Activated CD4-positive, alpha-beta T cell treated with anti-CD3 and anti-CD28 coated beads, Interleukin-2, amount 50 U/mL, for 16 hours (primary cell): ENCODE results near the gene EPYC.
A peak's percentile ranks its signal among the peaks of the same experiment; 100 is the strongest.

Experiments
- DNase-seq: peaks from one replicate; pipeline ENCODE4 v3.0.0-alpha.2; 2020

Gene EPYC

DNA sequence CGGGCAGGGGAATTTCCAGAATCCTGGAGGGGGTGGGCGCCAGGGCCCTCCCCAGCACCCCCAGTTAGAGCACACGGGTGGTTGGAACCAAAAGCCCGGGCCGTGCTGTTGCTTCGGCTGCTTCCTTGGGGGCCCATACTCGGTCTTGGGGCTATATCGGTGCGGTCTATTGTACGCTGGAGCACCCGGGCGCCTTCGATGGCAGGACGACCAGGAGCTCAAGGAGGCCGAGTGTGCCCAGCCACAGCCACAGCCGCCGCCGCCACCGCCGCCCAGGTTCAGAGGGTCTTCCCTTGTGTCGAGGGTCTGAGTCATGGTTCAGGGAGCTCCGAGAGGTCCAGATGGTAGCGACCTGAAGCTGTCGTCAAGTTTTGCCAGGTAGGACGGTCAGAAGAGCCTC is 50.3 kb downstream of the EPYC start:
- DNase-seq = no peak

DNA sequence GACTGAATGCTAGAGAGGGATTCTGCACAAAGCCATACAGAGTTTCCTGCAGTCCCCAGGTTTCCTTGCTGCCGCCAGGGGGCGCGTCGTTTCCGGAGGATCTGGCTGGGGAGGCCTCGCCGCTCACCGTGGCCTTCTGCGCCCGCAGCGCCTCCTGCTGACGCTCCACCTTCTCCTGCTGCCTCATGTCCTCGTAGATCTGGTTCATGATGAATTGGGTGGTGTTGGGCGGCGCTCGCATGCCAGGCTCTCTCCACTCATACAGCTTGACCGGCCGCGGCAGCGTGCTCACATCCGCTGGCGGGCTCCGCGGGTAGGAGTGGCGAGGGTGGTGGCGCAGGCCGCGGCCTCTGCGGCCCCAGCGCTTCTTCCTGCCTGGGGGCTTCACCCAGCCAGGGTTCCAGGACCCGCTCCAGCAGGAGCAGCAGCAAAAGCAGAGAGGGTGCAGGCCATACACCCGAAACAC is 50.8 kb downstream of the EPYC start:
- DNase-seq = peak; percentile 12

DNA sequence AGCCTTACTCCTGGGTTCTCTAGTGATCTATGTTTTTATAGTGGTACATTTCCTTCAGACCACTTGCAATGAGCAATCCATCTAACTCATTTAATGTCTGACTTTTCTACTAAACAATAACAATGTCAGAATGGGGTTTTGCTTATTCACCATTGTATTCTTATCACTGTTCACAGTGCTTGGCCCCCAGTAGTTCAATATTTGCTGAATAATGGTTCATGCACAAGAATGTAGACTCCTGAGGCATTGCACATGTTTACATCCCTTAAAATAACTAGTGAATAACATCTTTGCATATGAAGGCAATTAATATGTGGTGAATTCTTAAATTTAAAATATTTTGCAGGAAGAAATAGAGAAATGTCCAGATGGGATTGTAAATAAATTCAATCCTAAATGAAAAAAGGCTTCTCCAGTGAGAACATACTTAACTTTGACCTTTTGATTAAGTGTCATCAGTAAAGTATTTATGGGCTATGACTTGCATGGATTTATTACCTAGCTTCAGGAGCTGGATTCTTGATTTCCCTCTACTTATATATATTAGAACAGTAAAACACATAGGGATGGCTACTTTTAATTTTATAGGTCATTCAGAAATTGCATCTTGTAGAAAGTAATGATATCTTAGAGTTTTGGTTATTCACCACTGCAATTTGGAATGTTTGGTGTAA is 53.2 kb downstream of the EPYC start:
- no peak for DNase-seq

DNA sequence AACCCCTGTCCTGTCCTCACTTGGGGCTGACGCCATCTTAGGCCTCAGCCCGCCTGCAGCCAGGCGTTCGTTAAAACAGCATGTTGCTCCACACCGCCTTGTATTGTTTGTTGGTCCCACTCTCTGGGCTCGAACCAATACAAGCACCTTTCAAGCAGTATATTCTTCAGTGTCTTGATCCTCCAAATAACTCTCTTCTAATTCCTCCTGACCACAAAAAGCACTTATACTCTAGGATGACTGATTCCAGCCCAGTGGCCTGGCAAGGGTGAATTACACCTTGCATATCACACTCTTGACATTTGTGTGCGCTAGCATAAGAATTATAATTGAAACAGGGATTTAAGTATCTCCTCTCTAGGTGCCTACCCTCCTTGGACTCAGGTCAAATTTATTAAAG is 56.9 kb downstream of the EPYC start:
- no peak for DNase-seq

DNA sequence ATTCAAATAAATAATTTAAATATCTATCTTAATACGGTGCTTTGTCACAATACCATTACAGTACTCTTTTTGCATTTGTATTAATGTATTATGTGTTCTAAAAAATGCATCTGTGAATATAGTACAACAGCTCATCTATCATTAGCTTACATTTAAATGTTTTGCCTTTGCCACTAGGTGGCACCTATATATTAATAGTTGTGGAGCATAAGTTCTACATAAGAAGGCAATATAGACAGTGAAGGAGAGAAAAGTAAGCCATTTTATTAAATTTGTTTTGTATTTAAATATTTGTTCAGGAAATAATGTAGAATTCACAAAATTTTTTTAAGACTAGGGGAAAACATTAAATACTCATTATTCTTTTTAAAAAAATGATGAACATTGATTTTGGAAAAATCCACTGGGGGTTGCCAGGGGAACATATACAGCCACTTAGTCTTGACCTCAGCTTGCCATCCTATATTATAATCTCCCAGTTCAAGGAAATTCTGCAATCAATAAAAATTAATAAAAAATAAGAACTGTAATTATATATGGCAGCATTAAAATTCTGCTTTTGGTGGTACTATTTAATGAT is 59.6 kb downstream of the EPYC start:
- peak; percentile 21 for DNase-seq

DNA sequence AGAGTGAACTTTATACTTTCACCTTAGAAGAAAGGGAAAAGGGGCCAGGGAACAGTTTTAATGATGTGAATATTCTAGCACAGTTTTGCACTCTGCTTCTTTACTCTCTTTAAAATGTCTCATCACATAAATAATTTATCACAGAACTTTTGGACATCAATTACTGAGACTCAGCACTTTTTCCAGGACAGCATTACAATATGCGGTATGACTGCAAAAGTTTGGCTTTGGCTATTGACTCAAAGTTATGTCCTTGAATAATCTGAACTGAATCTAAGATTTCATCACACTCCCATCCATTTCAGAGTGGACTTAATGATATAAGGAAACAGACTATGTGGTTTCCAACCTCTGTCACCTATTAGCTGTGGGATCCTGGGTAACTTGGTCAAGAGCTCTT is 61.5 kb downstream of the EPYC start:
- no peak for DNase-seq

DNA sequence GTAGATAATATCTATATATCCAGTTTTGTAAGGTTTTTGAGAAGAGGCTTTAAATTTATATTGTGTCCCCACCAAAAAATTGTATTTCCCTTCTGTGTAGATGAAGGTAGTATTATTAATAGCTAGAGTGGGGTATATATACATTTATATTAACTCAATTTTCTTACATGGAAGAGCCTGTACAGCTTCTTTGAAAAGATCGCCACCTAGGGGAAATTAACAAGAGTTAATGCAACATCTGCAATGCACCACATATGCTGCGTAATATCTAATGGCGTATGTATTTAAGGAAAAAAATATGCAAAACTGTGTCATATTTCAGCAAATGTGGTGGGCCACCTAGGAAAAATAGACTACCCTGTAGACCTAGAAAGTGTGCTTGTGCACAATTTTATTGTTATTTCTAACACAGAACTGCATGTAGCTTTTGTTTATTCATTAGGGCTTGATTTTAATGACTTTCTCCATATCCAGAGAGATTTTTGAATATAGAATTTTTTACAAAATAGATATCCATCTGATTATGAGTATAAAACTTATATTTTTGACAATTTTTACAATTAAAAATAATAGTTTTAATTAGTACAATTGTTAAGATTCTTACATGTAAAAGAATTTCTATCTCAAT is 63.8 kb downstream of the EPYC start:
- peak; percentile 13 for DNase-seq

DNA sequence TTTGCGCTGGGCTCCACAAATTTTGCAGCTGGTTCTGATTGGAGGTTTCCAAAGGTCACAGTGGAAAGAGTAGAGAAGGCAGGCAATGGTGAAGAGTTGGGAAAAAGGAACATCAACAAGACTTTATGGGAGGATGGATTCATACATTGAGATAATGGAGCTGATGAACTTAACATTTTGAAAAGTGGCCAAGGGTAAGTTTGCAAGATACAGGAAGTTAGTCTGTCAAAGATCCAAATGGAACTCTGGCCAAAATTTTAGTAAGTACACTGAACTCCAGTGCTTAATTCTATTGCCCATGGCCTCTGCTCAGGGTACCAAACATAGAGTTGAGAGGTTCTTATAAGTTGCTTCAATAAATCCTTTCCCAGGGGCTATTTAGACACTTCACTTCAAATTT is 65.4 kb downstream of the EPYC start:
- no peak for DNase-seq

DNA sequence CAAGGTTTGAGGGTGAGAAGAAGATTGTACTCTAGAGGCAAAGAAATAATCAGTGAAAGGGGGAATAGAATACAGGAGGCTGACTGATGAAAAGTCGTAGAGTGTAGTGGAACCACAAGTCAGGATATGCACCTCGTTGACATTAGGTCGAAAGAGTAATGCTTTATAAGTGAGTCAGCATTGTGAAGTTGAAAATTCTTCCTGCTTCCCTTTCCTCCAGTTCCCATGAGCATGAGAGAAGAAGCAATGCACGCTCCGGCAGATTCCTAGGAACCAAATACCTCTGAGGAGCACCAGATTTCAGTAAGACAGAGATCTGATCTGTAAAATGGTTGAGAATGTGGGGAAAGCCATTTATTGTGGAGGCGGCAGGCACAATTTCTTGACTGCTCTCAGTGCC is 66.3 kb downstream of the EPYC start:
- DNase-seq = no peak

DNA sequence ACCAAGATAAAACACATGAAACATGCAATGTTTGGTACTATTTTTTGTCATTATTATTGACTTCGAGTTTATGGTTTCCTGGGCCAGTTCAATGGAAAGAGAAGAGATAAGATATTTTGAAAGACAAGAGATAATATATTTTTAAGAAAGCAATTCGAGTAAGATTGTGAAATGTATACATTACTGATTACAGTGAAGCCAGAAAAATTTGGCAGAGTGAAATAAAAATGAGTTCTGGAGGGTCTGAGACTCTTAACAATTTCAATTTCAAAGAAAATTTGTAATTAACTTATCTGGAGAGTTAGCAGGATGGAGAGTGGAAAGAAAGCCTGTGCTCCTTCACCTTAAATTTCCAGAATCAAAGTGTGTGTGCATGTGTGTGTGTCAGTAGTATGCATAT is 67.1 kb downstream of the EPYC start:
- no peak for DNase-seq

DNA sequence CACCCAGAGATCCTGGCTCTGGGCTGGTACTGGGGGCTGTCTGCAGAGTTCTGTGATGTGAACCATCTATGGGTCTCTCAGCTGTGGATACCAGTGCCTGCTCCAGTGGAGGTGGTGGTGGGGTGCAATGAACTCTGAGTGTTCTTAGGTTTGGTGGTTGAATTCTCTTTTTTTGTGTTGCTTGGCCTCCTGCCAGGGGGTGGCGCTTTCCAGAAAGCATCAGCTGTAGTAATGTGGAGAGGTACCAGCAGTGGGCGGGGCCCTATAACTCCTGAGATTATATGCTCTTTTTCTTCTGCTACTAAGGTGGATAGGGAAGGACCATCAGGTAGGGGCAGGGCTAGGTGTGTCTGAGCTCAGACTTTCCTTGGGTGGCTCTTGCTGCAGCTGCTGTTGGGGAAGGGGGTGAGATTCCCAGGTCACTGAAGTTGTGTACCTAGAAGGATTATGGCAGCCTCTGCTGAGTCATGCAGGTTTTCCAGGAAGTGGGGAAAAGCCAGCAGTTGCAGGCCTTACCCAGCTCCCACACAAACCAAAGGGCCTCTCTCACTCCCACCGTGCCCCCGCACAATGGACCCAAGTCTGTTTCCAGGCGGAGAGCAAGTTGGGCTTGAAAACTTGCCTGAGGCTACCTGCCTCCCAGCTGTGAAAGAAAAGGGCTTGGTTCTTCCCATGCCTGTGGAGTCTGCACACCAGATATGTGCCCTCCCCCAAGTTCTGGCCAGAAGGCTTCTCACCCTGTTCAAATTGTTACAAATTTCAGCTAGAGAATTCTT is 68.4 kb downstream of the EPYC start:
- DNase-seq = no peak

DNA sequence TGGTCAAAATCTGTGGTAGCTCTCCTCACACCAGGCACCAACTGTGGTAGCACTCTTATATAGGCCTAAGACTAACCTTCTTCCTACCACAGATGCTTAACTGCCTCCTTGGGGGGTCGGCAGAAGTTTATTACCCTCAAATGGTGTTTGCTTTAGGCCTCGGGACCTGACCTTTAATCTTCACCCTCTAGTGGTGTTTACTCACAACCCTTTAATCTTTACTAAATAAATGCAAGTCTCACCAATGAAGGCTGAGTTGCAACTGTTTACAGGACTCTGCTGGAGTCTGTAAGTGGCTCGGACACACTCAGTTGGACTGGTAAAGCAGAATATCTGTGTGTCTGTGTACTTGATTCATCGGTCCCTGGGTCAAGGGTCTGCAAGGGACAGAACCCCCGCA is 79.2 kb downstream of the EPYC start:
- no peak for DNase-seq

DNA sequence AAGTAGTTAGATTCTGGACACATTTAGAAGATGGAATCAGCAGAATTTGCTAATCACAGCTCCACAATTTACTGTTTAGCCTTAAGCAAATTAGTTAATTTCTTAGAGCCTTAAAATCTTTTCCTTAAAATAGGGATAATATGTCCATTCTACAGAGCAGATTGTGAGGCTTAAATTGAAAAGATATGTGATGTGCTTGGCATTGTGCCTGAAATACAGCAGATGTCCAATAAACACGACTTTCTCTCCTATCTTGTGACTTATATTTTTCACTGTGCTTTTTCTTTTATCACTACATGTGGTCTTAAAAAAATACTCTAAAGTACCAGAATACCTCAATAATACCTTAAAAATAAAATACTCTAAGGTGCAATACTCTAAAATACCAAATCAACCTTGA is 80.4 kb downstream of the EPYC start:
- DNase-seq = no peak

DNA sequence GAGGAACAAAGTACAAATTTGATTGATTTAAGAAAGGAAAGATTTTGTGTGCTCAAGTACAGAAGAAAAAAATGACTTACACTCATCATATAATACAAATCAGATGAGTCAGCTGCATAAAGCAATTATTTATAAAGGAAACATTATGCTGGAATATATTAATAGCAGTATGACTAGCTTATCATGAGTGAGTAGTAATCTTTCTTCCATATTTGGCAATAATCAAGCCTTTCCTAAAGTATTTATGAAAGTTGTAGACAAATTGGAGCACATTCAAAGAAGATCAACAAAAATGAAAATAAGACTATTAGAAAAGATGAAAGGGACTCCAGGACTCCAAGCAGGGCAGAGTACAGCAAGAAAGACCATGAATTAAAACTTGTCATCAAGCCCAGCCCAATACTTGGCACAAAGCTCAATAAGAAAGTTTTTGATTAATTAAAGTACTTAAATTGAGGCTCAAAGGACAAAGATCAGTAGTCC is 82.6 kb downstream of the EPYC start:
- no peak for DNase-seq

DNA sequence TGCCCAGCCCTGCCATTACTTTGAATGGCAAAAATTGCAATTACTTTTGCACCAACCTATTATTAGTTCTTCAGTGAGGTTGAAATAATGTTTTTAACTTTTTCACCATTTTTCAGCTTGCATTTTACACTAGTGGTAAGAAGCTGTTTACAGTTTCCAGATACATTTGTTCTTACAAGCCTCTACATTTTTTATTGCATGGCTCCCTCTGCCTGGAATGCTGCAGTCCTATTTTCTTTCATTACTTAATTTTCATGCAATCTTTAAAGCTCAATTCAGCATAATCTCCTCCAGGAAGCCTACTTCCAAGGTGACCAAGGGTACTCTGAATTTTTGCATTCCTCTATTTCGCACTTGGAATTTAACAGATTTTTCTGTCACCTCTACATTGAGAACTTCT is 83.2 kb downstream of the EPYC start:
- DNase-seq = no peak

DNA sequence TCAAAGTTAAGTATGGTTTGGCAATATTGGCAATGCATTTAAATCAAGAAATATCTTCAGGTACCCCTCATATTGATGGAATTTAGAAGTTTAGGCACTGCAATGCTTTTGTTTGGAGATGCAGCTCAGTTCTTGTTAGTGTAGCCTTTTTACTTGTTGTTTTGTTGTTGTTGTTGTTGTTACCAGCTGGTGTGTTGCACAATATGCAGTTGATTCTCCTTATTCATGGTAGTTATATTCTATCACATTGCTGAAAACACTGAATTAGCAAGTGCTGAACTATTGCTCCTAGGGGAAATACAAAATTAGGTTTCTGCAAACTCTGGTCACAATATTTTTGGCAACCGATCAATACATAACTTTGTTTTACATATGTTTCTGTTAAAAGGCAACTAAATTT is 84.5 kb downstream of the EPYC start:
- DNase-seq = no peak

DNA sequence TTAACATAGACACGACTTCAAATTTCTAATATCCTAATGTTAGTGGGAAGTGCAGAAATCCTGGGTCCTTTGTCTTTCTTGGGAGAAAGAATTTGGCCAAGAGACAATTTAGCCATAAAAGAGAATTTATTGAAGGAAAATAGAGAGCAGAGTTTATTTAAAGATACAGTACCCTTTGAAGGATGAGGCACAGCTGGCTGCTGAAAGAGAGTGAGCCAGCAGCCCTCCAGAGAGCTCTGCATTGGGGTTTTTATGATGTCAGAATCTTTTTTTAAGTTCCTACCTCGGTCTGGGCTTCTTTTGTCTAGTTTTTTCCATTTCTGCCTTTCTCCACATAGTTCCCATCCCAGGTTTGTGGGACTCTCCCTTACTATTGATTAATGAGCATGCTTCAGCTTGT is 87.3 kb downstream of the EPYC start:
- no peak for DNase-seq

DNA sequence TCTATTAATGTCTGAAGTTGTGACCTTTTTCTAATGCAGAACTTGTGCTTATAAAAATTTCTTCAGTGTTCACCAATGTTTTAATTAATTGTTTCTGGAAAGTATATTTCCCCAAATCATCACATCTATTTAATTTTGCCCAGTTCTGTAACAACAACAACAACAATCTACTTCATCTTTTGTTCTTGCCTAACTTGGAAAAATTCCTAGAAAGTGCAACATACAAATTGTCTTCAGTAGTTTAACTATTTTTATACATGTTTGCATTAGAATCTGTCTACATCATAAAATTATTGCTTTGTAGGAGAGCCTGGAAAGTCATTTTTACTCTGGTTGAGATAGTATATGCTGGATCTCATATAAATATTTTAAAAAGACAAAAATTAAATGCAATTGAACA is 88.3 kb downstream of the EPYC start:
- DNase-seq = no peak

DNA sequence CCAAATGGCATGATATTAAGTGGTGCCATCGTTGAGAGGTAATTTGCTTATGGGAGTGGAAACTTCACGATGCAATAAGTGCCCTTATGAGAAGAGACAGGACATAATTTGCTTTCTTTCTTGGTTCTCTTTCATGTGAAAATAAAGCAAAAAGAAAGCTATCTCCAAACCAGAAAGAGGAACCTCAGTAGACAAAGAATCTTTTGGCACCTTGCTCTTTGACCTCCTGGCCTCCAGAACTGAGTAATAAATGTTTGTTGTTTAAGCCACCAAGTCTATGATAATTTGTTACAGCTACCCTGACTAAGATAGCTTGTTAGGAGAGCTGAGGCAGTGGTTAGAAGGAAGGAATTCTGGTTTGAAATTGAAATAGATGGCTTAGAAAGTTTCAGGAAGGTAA is 89.4 kb downstream of the EPYC start:
- DNase-seq = no peak
